Aorta (tissue), 5 donors: ENCODE results near the gene FAM174A. TPM values are rescaled to one million over a fixed set of nuclear protein-coding genes. Genes with fewer than 3 reads are reported as not detected.
"Not testable (repeated sequence)": the region's sequence is repeated elsewhere in the genome, so short reads cannot be mapped to it uniquely, and the experiment has no call there.

Source experiments
- ATAC-seq: fragments of 200-7000 bp; cut with Tn5 transposase; one replicate; pipeline ENCODE4 v1.9.1; 2022; ENCODE audit warnings: moderate library complexity; ENCODE audit not compliant: low FRiP score
- DNase-seq, 2 donors: peaks; one replicate each; pipeline ENCODE4 v3.0.0-alpha.2; 2020
- H3K27ac ChIP-seq, 2 donors: one replicate each; pipeline ENCODE4 v1.5.1; 2013; ENCODE audit warnings: low read length in 2 of 2, mild to moderate bottlenecking in 2 of 2, moderate library complexity in 2 of 2, control low read depth in 1 of 2, inconsistent platforms in 1 of 2, low read depth in 1 of 2
- H3K27me3 ChIP-seq, 2 donors: one replicate each; pipeline ENCODE4 v1.6.1; 2013; ENCODE audit warnings: control low read depth in 1 of 2, low read length in 1 of 2, mild to moderate bottlenecking in 1 of 2, moderate library complexity in 1 of 2; ENCODE audit not compliant: insufficient read depth in 2 of 2, control insufficient read depth in 1 of 2
- H3K36me3 ChIP-seq, 2 donors: one replicate each; pipeline ENCODE4 v1.6.1; 2013; ENCODE audit warnings: control low read depth in 1 of 2, low read length in 1 of 2, mild to moderate bottlenecking in 1 of 2; ENCODE audit not compliant: insufficient read depth in 2 of 2, control insufficient read depth in 1 of 2
- H3K4me1 ChIP-seq, 2 donors: one replicate each; pipeline ENCODE4 v1.6.1; 2013; ENCODE audit warnings: low read length in 2 of 2, control low read depth in 1 of 2, mild to moderate bottlenecking in 1 of 2, moderate library complexity in 1 of 2; ENCODE audit not compliant: insufficient read depth in 2 of 2, control insufficient read depth in 1 of 2
- H3K4me3 ChIP-seq, 2 donors: one replicate each; pipeline ENCODE4 v1.5.1; 2013; ENCODE audit warnings: low read length in 2 of 2, control low read depth in 1 of 2, mild to moderate bottlenecking in 1 of 2
- H3K9me3 ChIP-seq: one replicate; pipeline ENCODE4 v1.6.1; 2013; ENCODE audit warnings: mild to moderate bottlenecking, low read length; ENCODE audit not compliant: control insufficient read depth
- WGBS, 2 donors: extraction: QIAGEN DNeasy Blood & Tissue Kit; methylation state at CpG; one replicate each; pipeline ENCODE4 v1.1.7; 2013; 5-methylcytosine and 5-hydroxymethylcytosine counted together
- intact Hi-C, 2 donors: fragments of 100-400 bp; cut with DNase I; formaldehyde crosslinking; loops; one replicate each; pipeline versions ENCODE4 v1.14.2 to v1.15.0; 2022
- polyA plus RNA-seq, 2 donors: library from polyadenylated mRNA; stranded (reverse); fragments of 200-250 nt; gene quantifications; one replicate each; pipeline ENCODE4 v1.2.3, GENCODE V29; 2013
- total RNA-seq, 2 donors: library from RNA; stranded (reverse); fragmentation: NEBNext Ultra II Directional; extraction: Animal tissue kit (Norgen Biotek cat#: 25700); gene quantifications; one replicate each; pipeline ENCODE4 v1.2.1, GENCODE V29; 2021
- donor health status: healthy with polysubstance abuse.
- donor health status: Bipolar disorder and iron deficiency.
- donor health status: DM: no; HTN: no; CAD: no.
- donor health status: DM: no; HTN: no; CAD: no.
- donor health status: DM: yes; HTN: yes; CAD: no.

The FAM174A gene
- total and polyA plus RNA-seq, 4 donors, result 11.4 to 23.8 (median 18.8) TPM

DNA sequence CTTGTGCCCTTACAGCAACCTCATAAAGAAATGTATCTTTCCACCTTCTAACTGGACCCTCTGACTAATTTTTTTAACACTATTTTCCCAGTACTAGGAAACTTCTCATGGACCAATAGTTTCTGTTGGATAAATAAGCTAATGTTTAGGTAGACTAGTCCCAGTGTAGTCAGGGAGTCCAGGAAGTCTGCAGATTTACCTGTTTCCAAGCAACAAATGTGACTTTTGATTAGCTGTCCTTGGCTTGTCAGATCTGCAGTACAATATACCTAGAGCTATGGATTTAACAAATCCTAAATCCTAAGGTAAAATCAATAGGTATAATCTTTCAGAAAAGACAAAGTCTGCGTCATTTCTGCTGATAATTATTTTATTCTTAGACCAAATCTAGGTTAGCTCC, 55.7 kb downstream of the FAM174A start:
- 93 to 98% methylated on average over 1 of the region's 1 CpG for WGBS, 2 donors
- Histone ChIP-seq H3K4me1 (peaks cover 0 to 2% of the 10 kb centered on the region in 2 donors), H3K27ac (no peak overlapping the region), H3K9me3 (no peaks in the 10 kb centered on the region), H3K4me3 (no peak overlapping the region), H3K27me3 (no peaks in the 10 kb centered on the region), H3K36me3 (no peaks in the 10 kb centered on the region)
- ATAC-seq (no peak), DNase-seq (no peak)
- intact Hi-C loops, result loop anchor here in 1 of 2 donors (10.0 kb wide), 1 partner anchor 56 kb away; the partner anchor contains the start of gene FAM174A

DNA sequence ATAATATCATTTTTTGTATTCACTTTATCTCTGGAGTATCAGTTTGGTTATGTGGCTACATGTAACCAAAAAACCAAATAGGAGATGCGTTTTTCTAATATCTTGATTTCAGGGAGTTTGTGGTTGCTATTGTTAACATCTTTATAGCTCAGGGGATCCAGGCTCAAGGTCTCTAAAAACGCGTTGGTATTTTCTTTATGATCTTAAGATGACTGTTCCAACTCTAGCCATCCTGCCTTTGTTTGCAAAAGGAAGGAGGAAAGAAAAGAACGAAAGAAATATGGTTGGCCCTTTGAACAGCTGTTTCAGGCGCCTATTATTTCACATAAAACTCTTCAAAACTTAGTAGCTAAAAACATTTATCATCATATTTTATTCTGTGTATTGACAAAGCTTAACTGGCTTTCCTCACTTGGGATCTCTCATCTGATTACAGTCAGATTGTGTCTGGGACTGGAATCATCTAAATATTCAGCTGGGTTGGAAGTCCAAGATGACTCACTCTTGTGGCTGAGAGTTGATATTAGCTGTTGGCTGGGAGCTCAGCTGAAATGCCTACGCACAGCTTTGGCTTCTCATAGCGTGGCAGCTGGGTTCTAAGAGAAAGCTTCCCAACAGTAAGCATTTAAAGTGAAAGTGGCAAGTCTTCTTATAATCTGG, 60.1 kb downstream of the FAM174A start:
- ATAC-seq (peak; percentile 90), DNase-seq (peak in 1 of 2 donors; percentile 68)
- no peak overlapping the region for H3K4me3 ChIP-seq
- H3K9me3 ChIP-seq, result no peaks in the 10 kb centered on the region
- 8 to 11% methylated on average over 7 of the region's 7 CpGs for WGBS, 2 donors
- no peaks in the 10 kb centered on the region for H3K36me3 ChIP-seq
- intact Hi-C loops, result loop anchor here in 1 of 2 donors (10.0 kb wide), 1 partner anchor 60 kb away; the partner anchor contains the start of gene FAM174A
- H3K27ac ChIP-seq, result no peak overlapping the region
- peaks cover 0 to 2% of the 10 kb centered on the region in 2 donors for H3K4me1 ChIP-seq
- H3K27me3 ChIP-seq, result no peaks in the 10 kb centered on the region

DNA sequence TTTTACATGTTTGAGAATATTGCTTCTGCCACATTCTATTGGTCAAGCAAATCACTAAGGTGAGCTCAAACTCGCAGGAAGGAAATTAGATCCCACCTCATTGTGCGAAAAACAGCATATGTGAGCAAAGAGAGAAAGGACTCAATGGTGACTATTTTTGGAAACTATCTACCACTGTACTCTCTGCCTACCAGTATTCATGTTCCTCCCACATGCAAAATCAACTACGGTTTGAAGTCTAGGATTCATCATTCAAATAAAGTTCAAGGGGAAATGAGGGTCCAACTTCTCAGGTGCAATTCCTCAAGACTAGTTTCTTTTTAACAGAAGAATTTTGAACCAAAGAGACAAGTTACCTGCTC, 60.6 kb downstream of the FAM174A start:
- WGBS, 2 donors, result 44 to 47% methylated on average over 3 of the region's 3 CpGs
- H3K36me3 ChIP-seq, result no peaks in the 10 kb centered on the region
- H3K4me1 ChIP-seq, result peaks cover 0 to 2% of the 10 kb centered on the region in 2 donors
- ATAC-seq (peak; percentile 15), DNase-seq (no peak)
- H3K9me3 ChIP-seq, result no peaks in the 10 kb centered on the region
- H3K27me3 ChIP-seq, result no peaks in the 10 kb centered on the region
- H3K27ac ChIP-seq, result no peak overlapping the region
- intact Hi-C loops, result loop anchor here in 1 of 2 donors (10.0 kb wide), 1 partner anchor 61 kb away; the partner anchor contains the start of gene FAM174A
- H3K4me3 ChIP-seq, result no peak overlapping the region

DNA sequence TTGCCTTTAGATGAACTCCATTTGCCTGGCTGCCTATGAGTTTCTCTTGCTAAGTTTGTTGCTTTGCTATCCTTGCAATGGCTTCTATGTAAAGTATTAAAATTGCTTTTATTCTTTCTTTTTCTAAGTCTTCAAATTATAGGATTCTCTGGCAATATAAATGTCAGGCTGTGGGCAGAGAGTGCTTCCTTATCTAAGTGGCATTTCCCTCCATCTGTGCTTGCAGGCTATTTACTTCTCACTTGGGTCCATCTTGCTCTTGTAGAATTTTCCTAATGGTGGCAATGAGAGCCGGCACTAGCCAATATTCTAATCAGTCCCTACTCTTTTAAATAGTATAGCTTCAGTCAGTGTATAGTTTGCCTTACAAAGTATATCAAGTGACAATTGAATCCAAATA, 63.3 kb downstream of the FAM174A start:
- no peaks in the 10 kb centered on the region for H3K27me3 ChIP-seq
- ATAC-seq (no peak), DNase-seq (no peak)
- intact Hi-C loops, result loop anchor here in 1 of 2 donors (10.0 kb wide), 1 partner anchor 64 kb away; the partner anchor contains the start of gene FAM174A
- H3K36me3 ChIP-seq, result no peaks in the 10 kb centered on the region
- H3K9me3 ChIP-seq, result no peaks in the 10 kb centered on the region
- 94 to 96% methylated on average over 1 of the region's 1 CpG for WGBS, 2 donors
- H3K27ac ChIP-seq, result no peak overlapping the region
- H3K4me1 ChIP-seq, result peaks cover 0 to 2% of the 10 kb centered on the region in 2 donors
- no peak overlapping the region for H3K4me3 ChIP-seq

DNA sequence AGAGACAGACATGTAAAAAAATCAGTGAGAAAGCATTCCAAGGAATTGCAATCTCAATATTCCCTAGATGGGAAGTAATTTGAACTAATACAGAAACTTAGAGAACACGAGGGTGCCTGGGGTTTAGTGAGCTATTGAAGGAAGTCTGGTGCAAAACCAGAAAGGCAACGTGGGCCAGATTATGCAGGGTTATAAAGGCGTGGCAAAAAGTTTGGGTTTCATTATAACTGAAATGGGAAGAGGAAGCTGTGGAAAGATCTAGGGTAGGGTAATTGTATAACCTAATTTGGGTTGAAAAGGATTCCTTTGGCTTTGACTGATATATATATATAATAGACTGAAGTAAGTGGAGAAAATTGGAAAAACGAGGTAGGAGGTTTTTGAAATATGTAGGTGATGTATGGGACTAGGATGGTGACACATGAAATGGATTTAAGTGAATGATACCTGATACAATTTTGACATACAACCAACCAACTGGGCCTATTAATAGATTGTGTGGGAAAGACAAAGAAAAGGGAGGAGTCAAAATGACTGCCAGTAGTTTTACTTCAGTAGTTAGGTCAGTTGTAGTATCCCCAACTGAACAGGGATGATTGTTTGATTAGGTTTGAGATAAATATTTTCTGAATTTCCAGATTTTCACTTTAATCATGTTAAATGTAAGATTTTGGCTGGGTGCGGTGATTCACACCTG, 65.3 kb downstream of the FAM174A start:
- no peak for DNase-seq
- no peak overlapping the region for H3K27ac ChIP-seq
- peaks cover 0 to 2% of the 10 kb centered on the region in 2 donors for H3K4me1 ChIP-seq
- H3K36me3 ChIP-seq, result no peaks in the 10 kb centered on the region
- H3K9me3 ChIP-seq, result no peaks in the 10 kb centered on the region
- intact Hi-C loops, result no loop called here
- H3K4me3 ChIP-seq, result no peak overlapping the region
- 59 to 61% methylated on average over 5 of the region's 5 CpGs for WGBS, 2 donors
- no peaks in the 10 kb centered on the region for H3K27me3 ChIP-seq
- no peak for ATAC-seq

DNA sequence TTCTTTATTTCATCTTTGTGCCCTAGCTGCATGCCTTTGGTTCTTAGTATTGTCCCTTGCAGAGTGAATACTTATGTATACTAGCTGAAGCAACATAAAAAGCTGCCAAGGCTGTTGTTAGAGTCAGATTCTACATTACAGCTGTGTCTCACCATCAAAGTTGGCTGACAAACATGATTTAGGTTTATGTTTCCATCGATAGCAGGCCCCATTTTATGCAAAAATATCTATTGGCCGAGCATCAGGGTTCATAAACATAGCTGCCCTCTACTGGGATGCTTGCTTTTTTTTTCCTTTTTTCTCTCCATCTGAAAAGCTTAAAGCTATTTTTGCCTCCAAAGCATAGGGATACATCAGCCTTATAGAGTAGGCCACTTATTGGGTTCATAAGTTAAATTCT, 68.0 kb downstream of the FAM174A start:
- intact Hi-C loops, result no loop called here
- Histone ChIP-seq H3K27ac (no peak overlapping the region), H3K4me3 (no peak overlapping the region), H3K36me3 (no peaks in the 10 kb centered on the region), H3K4me1 (no peaks in the 10 kb centered on the region), H3K27me3 (no peaks in the 10 kb centered on the region), H3K9me3 (no peaks in the 10 kb centered on the region)
- ATAC-seq (no peak), DNase-seq (no peak)
- WGBS, 2 donors, result 69 to 70% methylated on average over 2 of the region's 2 CpGs

DNA sequence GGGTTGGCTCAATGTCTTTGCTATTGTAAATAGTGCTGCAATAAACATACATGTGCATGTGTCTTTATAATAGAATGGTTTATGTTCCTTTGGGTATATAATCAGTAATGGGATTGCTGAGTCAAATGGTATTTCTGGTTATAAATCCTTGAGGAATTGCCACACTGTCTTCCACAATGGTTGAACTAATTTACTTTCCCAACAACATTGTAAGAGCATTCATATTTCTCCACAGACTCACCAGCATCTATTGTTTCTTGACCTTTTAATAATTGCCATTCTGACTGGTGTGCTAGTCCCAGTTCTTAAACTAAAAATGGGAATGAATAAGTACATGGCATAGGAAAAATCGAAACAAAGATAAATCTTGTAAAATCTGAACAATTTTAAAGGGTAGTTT, 68.8 kb downstream of the FAM174A start:
- DNase-seq, ATAC-seq, H3K36me3 ChIP-seq, H3K27ac ChIP-seq, H3K4me1 ChIP-seq, intact Hi-C loops, H3K9me3 ChIP-seq, H3K4me3 ChIP-seq, H3K27me3 ChIP-seq: not testable (repeated sequence)
- WGBS, 2 donors, result 76 to 82% methylated on average over 1 of the region's 1 CpG

DNA sequence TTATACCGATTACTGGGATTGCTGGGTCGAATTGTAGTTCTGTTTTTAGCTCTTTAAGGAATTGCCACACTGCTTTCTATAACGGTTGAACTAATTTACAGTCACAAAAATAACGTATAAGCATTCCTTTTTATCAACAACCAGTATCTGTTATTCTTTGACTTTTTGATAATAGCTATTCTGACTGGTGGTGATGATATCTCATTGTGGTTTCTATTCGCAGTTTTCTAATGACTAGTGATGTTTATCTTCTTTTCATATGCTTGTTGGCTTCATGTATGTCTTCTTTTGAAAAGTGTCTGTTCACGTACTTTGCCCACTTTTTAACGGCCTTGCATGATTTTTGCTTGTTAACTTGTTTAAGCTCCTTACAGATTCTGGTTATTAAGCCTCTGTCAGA, 74.4 kb downstream of the FAM174A start:
- intact Hi-C loops, result no loop called here
- 80 to 85% methylated on average over 7 of the region's 7 CpGs for WGBS, 2 donors
- DNase-seq, result no peak

DNA sequence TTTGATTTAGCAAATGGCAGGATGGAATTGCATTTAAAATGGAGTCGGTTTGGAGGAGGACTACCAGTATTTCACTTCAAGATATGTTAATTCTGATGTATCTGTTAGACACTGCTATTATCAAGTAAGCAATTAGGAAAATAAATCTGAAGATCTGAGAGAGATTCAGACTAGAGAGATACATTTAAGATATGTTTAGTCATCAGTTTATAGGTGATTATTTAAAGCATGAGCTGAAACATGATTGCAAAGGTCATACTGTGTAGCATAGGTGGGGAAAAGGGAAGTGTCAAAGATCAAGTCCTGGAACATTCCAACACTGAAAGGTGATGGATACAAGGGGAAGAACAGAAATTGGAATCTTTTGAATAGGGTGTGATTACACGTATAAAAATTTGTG, 79.1 kb downstream of the FAM174A start:
- no peak overlapping the region for H3K4me3 ChIP-seq
- DNase-seq (no peak), ATAC-seq (no peak)
- no peaks in the 10 kb centered on the region for H3K27me3 ChIP-seq
- WGBS, 2 donors, result 90 to 99% methylated on average over 2 of the region's 2 CpGs
- no peaks in the 10 kb centered on the region for H3K9me3 ChIP-seq
- no peak overlapping the region for H3K27ac ChIP-seq
- intact Hi-C loops, result no loop called here
- H3K36me3 ChIP-seq, result no peaks in the 10 kb centered on the region
- no peaks in the 10 kb centered on the region for H3K4me1 ChIP-seq

More for the DNA sequence above, 74.4 kb downstream of the FAM174A start:
- H3K27me3 ChIP-seq, result no peaks in the 10 kb centered on the region
- ATAC-seq, result no peak
- no peaks in the 10 kb centered on the region for H3K36me3 ChIP-seq
- no peak overlapping the region for H3K4me3 ChIP-seq
- no peaks in the 10 kb centered on the region for H3K9me3 ChIP-seq
- H3K4me1 ChIP-seq, result no peaks in the 10 kb centered on the region
- no peak overlapping the region for H3K27ac ChIP-seq
